ENCODE measurements around the gene GFOD1.
"Not testable (repeated sequence)": the region's sequence is repeated elsewhere in the genome, so short reads cannot be mapped to it uniquely, and the experiment has no call there.

The GFOD1 gene

GRCh38 chr6:13463941-13464340, 23.5 kb downstream of the GFOD1 start:
- DNase-seq (ENCODE audit: low spot score), result no peak

GRCh38 chr6:13463328-13463717, 24.1 kb downstream of the GFOD1 start:
- no peak for DNase-seq (ENCODE audit: low spot score)

- no peak for DNase-seq (ENCODE audit: low spot score)
Observed at GRCh38 chr6:13462458-13463327, 24.7 kb downstream of the GFOD1 start.

GRCh38 chr6:13461805-13462204, 25.6 kb downstream of the GFOD1 start:
- no peak for DNase-seq (ENCODE audit: low spot score)

- DNase-seq (ENCODE audit: low spot score), result no peak
Observed at GRCh38 chr6:13461307-13461706, 26.1 kb downstream of the GFOD1 start.

GRCh38 chr6:13460289-13460688, 27.1 kb downstream of the GFOD1 start:
- not testable (repeated sequence) for DNase-seq (ENCODE audit: low spot score)

GRCh38 chr6:13457577-13457976, 29.8 kb downstream of the GFOD1 start:
- DNase-seq (ENCODE audit: low spot score), result no peak

- no peak for DNase-seq (ENCODE audit: low spot score)
Observed at GRCh38 chr6:13455552-13455966, 31.8 kb downstream of the GFOD1 start.

GRCh38 chr6:13454286-13455221, 32.8 kb downstream of the GFOD1 start:
- DNase-seq (ENCODE audit: low spot score), result peak; percentile 56

- DNase-seq (ENCODE audit: low spot score), result no peak
Observed at GRCh38 chr6:13453771-13454251, 33.6 kb downstream of the GFOD1 start.

GRCh38 chr6:13453153-13453552, 34.2 kb downstream of the GFOD1 start:
- no peak for DNase-seq (ENCODE audit: low spot score)

- DNase-seq (ENCODE audit: low spot score), result no peak
Observed at GRCh38 chr6:13452346-13453117, 34.9 kb downstream of the GFOD1 start.

GRCh38 chr6:13451181-13451895, 36.1 kb downstream of the GFOD1 start:
- no peak for DNase-seq (ENCODE audit: low spot score)

GRCh38 chr6:13450628-13451027, 36.8 kb downstream of the GFOD1 start:
- DNase-seq (ENCODE audit: low spot score), result no peak

GRCh38 chr6:13447949-13448724, 39.3 kb downstream of the GFOD1 start:
- DNase-seq (ENCODE audit: low spot score), result no peak

GRCh38 chr6:13446381-13446780, 41.0 kb downstream of the GFOD1 start:
- DNase-seq (ENCODE audit: low spot score), result no peak

GRCh38 chr6:13445744-13446115, 41.7 kb downstream of the GFOD1 start:
- DNase-seq (ENCODE audit: low spot score), result no peak

- peak; percentile 39 for DNase-seq (ENCODE audit: low spot score)
Observed at GRCh38 chr6:13445005-13445743, 42.2 kb downstream of the GFOD1 start.

GRCh38 chr6:13444604-13445003, 42.8 kb downstream of the GFOD1 start:
- DNase-seq (ENCODE audit: low spot score), result no peak

- not testable (repeated sequence) for DNase-seq (ENCODE audit: low spot score)
Observed at GRCh38 chr6:13443978-13444377, 43.4 kb downstream of the GFOD1 start.

Data from CD4-positive, alpha-beta T cell treated with Interleukin-6 at 100 ng/mL for 8 hours (primary cell).